ENCODE results near the gene SRGAP1. TPM values are rescaled to one million over a fixed set of nuclear protein-coding genes. Genes with fewer than 3 reads are reported as not detected.

Gene SRGAP1
- total RNA-seq, 4 donors from 2014 or later = 7.6 to 17.5 (median 14.6) TPM

DNA sequence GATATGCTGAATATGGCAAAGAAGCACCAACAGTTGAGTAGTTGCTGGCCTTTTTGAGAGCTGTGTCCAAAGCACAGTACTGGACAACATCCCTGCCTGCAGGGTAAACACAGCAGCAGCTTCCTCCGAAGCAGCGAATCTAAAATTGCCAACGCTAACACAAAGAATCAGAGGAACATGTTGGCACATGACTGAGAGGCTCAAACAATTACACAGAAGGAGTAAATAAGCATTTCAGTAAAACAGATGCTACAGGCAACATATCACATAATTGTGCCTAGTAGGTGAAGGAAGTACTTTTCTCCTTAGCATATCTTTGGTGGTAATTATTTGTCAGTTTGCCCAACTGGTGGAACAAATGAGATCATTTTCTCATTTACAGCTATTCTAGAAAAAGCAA lies 325.5 kb downstream of the SRGAP1 start:
- Histone ChIP-seq H3K27me3 (no peaks in the 10 kb centered on the region), H3K9me3 (no peaks in the 10 kb centered on the region), H3K4me3 (no peak overlapping the region), H3K27ac (replicated peaks in 1 of 4) (no peak overlapping the region), H3K4me1 (no peaks in the 10 kb centered on the region), H3K36me3 (no peaks in the 10 kb centered on the region)
- no peak for DNase-seq (ENCODE audit: extremely low spot score)
- intact Hi-C loops (cut with DNase I) = no loop called here
- WGBS = 74% methylated on average over 3 of the region's 3 CpGs
- TF ChIP-seq EP300 (IDR thresholded peaks at IDR 0.05) (no peak), POLR2A (IDR thresholded peaks at IDR 0.05; ENCODE audit: low read depth) (no peak), CTCF (IDR thresholded peaks at IDR 0.05) (no peak), POLR2AphosphoS5 (IDR thresholded peaks at IDR 0.05) (no peak)

DNA sequence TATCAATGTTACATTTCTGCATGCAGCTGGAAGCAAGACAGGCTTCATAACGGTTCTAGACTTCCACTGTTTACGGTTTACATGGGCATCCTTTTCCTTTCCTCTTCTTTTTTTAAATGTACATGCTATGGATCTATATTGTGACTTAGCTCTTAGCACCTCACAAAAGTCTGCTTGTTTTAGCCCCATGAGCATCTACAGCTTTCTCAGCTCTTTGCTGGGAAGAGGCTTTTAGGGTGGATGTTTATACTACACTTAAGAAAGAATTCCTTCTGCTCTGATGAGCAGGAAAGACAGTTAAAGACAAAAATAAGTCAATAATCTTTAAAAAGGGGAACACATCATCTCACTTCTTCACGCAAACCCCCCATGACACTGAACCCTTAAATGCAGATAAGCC lies 326.2 kb downstream of the SRGAP1 start:
- intact Hi-C loops (cut with DNase I) = no loop called here
- 74% methylated on average over 3 of the region's 3 CpGs for WGBS

GRCh38 chr12:64171715-64172114 lies 327.2 kb downstream of the SRGAP1 start:
- Histone ChIP-seq H3K36me3 (no peaks in the 10 kb centered on the region), H3K4me3 (no peak overlapping the region), H3K27me3 (no peaks in the 10 kb centered on the region), H3K9me3 (no peaks in the 10 kb centered on the region), H3K27ac (replicated peaks in 1 of 4) (no peak overlapping the region), H3K4me1 (no peaks in the 10 kb centered on the region)
- DNase-seq (ENCODE audit: extremely low spot score) = no peak
- no peak for TF ChIP-seq POLR2A (IDR thresholded peaks at IDR 0.05; ENCODE audit: low read depth)
- TF ChIP-seq POLR2AphosphoS5 (IDR thresholded peaks at IDR 0.05) = no peak
- TF ChIP-seq EP300 (IDR thresholded peaks at IDR 0.05) = no peak
- TF ChIP-seq CTCF (IDR thresholded peaks at IDR 0.05) = no peak
- intact Hi-C loops (cut with DNase I) = no loop called here
- 76% methylated on average over 1 of the region's 1 CpG for WGBS

More for the DNA sequence above, 326.2 kb downstream of the SRGAP1 start:
- no peak for DNase-seq (ENCODE audit: extremely low spot score)
- no peaks in the 10 kb centered on the region for H3K36me3 ChIP-seq
- no peaks in the 10 kb centered on the region for H3K4me1 ChIP-seq
- H3K9me3 ChIP-seq = no peaks in the 10 kb centered on the region
- H3K27me3 ChIP-seq = no peaks in the 10 kb centered on the region
- no peak overlapping the region for H3K27ac ChIP-seq (replicated peaks in 1 of 4)
- TF ChIP-seq POLR2A (IDR thresholded peaks at IDR 0.05; ENCODE audit: low read depth) = no peak
- TF ChIP-seq EP300 (IDR thresholded peaks at IDR 0.05) = no peak
- TF ChIP-seq CTCF (IDR thresholded peaks at IDR 0.05) = no peak
- TF ChIP-seq POLR2AphosphoS5 (IDR thresholded peaks at IDR 0.05) = no peak
- no peak overlapping the region for H3K4me3 ChIP-seq

GRCh38 chr12:64172143-64172970 lies 327.9 kb downstream of the SRGAP1 start:
- no peaks in the 10 kb centered on the region for H3K4me1 ChIP-seq
- no peaks in the 10 kb centered on the region for H3K9me3 ChIP-seq
- no peak overlapping the region for H3K4me3 ChIP-seq
- TF ChIP-seq POLR2A (IDR thresholded peaks at IDR 0.05; ENCODE audit: low read depth) (no peak), CTCF (IDR thresholded peaks at IDR 0.05) (no peak), EP300 (IDR thresholded peaks at IDR 0.05) (no peak), POLR2AphosphoS5 (IDR thresholded peaks at IDR 0.05) (no peak)
- no peak overlapping the region for H3K27ac ChIP-seq (replicated peaks in 1 of 4)
- intact Hi-C loops (cut with DNase I) = no loop called here
- WGBS = 64% methylated on average over 1 of the region's 1 CpG
- DNase-seq (ENCODE audit: extremely low spot score) = no peak
- H3K36me3 ChIP-seq = no peaks in the 10 kb centered on the region
- no peaks in the 10 kb centered on the region for H3K27me3 ChIP-seq
